Measurements from ENCODE around the gene FCER1G. TPM values are rescaled to one million over a fixed set of nuclear protein-coding genes. Genes with fewer than 3 reads are reported as not detected.

FCER1G gene
- polyA plus RNA-seq, 4 donors, result 11.6 to 79.8 (median 41.8) TPM

- Histone ChIP-seq H3K9me3 (ENCODE audit: control insufficient read depth in 2 of 2, insufficient read depth in 1 of 2, low read depth in 1 of 2, low read length in 1 of 2) (no peaks in the 10 kb centered on the region), H3K4me3 (ENCODE audit: low read depth in 1 of 3, low read length in 3 of 3) (peak overlapping the region in 2 of 3 donors; percentile 7 to 28), H3K36me3 (ENCODE audit: control insufficient read depth in 3 of 3, insufficient read depth in 2 of 3, low read depth in 1 of 3, low read length in 3 of 3) (peaks cover 0 to 4% (median 0%) of the 10 kb centered on the region in 3 donors), H3K27me3 (ENCODE audit: control insufficient read depth in 3 of 3, insufficient read depth in 3 of 3, low read length in 3 of 3) (no peaks in the 10 kb centered on the region), H3K4me1 (ENCODE audit: control insufficient read depth in 3 of 3, insufficient read depth in 2 of 3, low read depth in 1 of 3, low read length in 2 of 3) (peaks cover 0 to 37% (median 10%) of the 10 kb centered on the region in 3 donors), H3K27ac (ENCODE audit: low read depth in 1 of 3, low read length in 2 of 3) (peak overlapping the region in 2 of 3 donors; percentile 38 to 98)
- FAIRE-seq, result no peak
- WGBS, 3 donors, result 22 to 45% (median 37%) methylated on average over 20 of the region's 20 CpGs
- no peak for DNase-seq
These were observed 16.8 kb upstream of the FCER1G start for GRCh38 chr1:161198194-161198896.

GRCh38 chr1:161198897-161199431 lies 16.1 kb upstream of the FCER1G start, which contains the start of gene ADAMTS4:
TSS of gene ADAMTS4 (minus strand) at chr1:161199054. CDS start at chr1:161198627, 427 bp downstream.
- Histone ChIP-seq H3K4me1 (ENCODE audit: control insufficient read depth in 3 of 3, insufficient read depth in 2 of 3, low read depth in 1 of 3, low read length in 2 of 3) (peaks cover 0 to 42% (median 12%) of the 10 kb centered on the region in 3 donors), H3K9me3 (ENCODE audit: control insufficient read depth in 2 of 2, insufficient read depth in 1 of 2, low read depth in 1 of 2, low read length in 1 of 2) (no peaks in the 10 kb centered on the region), H3K36me3 (ENCODE audit: control insufficient read depth in 3 of 3, insufficient read depth in 2 of 3, low read depth in 1 of 3, low read length in 3 of 3) (peaks cover 0 to 9% (median 0%) of the 10 kb centered on the region in 3 donors), H3K27ac (ENCODE audit: low read depth in 1 of 3, low read length in 2 of 3) (peak within 1 kb of the TSS in 2 of 3 donors; percentile 94 to 98), H3K27me3 (ENCODE audit: control insufficient read depth in 3 of 3, insufficient read depth in 3 of 3, low read length in 3 of 3) (no peaks in the 10 kb centered on the region), H3K4me3 (ENCODE audit: low read depth in 1 of 3, low read length in 3 of 3) (peak within 1 kb of the TSS in 2 of 3 donors; percentile 7 to 28)
- FAIRE-seq (no peak), DNase-seq (peak in 1 of 2 donors; percentile 46)
- 53 to 75% (median 71%) methylated on average over 11 of the region's 11 CpGs for WGBS, 3 donors

DNA sequence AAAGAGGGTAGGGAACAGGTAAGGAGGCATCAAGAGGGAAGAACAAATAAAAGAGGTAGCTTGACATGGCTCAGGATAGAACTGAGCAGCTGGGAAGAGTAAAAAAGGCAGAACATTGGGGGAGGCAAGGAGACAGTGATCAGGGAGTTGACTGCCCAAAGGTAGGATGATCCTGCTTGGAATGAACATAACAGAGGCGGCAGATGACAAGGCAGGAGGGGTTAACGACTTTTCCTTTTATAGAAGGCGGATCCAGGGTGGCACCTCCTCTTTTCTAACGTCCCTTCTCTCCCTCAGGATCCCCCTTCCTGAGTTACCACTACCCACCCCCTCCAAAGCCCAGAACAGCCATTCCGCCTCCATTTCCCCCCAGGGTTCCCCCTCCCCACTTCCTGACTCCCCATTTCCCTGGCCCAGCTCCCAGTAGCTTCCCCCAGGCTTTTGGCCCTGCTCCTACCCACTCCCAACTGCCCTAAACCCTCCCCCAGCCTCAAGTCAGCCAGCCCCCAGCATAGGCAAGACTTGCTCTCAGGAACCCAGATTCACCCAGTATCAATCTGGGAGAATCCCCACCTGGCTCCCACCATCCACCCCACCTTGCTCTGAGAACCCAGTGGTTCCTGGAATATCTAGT lies 15.5 kb upstream of the FCER1G start:
- Histone ChIP-seq H3K27ac (ENCODE audit: low read depth in 1 of 3, low read length in 2 of 3) (peak overlapping the region in 2 of 3 donors; percentile 94 to 98), H3K4me1 (ENCODE audit: control insufficient read depth in 3 of 3, insufficient read depth in 2 of 3, low read depth in 1 of 3, low read length in 2 of 3) (peaks cover 0 to 42% (median 12%) of the 10 kb centered on the region in 3 donors), H3K4me3 (ENCODE audit: low read depth in 1 of 3, low read length in 3 of 3) (no peak overlapping the region), H3K27me3 (ENCODE audit: control insufficient read depth in 3 of 3, insufficient read depth in 3 of 3, low read length in 3 of 3) (no peaks in the 10 kb centered on the region), H3K36me3 (ENCODE audit: control insufficient read depth in 3 of 3, insufficient read depth in 2 of 3, low read depth in 1 of 3, low read length in 3 of 3) (peaks cover 0 to 9% (median 0%) of the 10 kb centered on the region in 3 donors), H3K9me3 (ENCODE audit: control insufficient read depth in 2 of 2, insufficient read depth in 1 of 2, low read depth in 1 of 2, low read length in 1 of 2) (no peaks in the 10 kb centered on the region)
- DNase-seq, result no peak
- no peak for FAIRE-seq
- WGBS, 3 donors, result 50 to 68% (median 54%) methylated on average over 2 to 5 of the region's 5 CpGs

GRCh38 chr1:161200421-161200991 lies 14.6 kb upstream of the FCER1G start:
- Histone ChIP-seq H3K4me1 (ENCODE audit: control insufficient read depth in 3 of 3, insufficient read depth in 2 of 3, low read depth in 1 of 3, low read length in 2 of 3) (peaks cover 0 to 42% (median 11%) of the 10 kb centered on the region in 3 donors), H3K4me3 (ENCODE audit: low read depth in 1 of 3, low read length in 3 of 3) (no peak overlapping the region), H3K36me3 (ENCODE audit: control insufficient read depth in 3 of 3, insufficient read depth in 2 of 3, low read depth in 1 of 3, low read length in 3 of 3) (peaks cover 0 to 8% (median 0%) of the 10 kb centered on the region in 3 donors), H3K27ac (ENCODE audit: low read depth in 1 of 3, low read length in 2 of 3) (peak overlapping the region; percentile 4 to 98 (median 94)), H3K9me3 (ENCODE audit: control insufficient read depth in 2 of 2, insufficient read depth in 1 of 2, low read depth in 1 of 2, low read length in 1 of 2) (no peaks in the 10 kb centered on the region), H3K27me3 (ENCODE audit: control insufficient read depth in 3 of 3, insufficient read depth in 3 of 3, low read length in 3 of 3) (no peaks in the 10 kb centered on the region)
- FAIRE-seq (no peak), DNase-seq (no peak)
- 60 to 78% (median 62%) methylated on average over 5 of the region's 5 CpGs for WGBS, 3 donors

- Histone ChIP-seq H3K27me3 (ENCODE audit: control insufficient read depth in 3 of 3, insufficient read depth in 3 of 3, low read length in 3 of 3) (no peaks in the 10 kb centered on the region), H3K36me3 (ENCODE audit: control insufficient read depth in 3 of 3, insufficient read depth in 2 of 3, low read depth in 1 of 3, low read length in 3 of 3) (peaks cover 0 to 9% (median 0%) of the 10 kb centered on the region in 3 donors), H3K4me3 (ENCODE audit: low read depth in 1 of 3, low read length in 3 of 3) (peak overlapping the region in 2 of 3 donors; percentile 46 to 68), H3K4me1 (ENCODE audit: control insufficient read depth in 3 of 3, insufficient read depth in 2 of 3, low read depth in 1 of 3, low read length in 2 of 3) (peaks cover 0 to 42% (median 9%) of the 10 kb centered on the region in 3 donors), H3K27ac (ENCODE audit: low read depth in 1 of 3, low read length in 2 of 3) (peak overlapping the region; percentile 87 to 98 (median 94)), H3K9me3 (ENCODE audit: control insufficient read depth in 2 of 2, insufficient read depth in 1 of 2, low read depth in 1 of 2, low read length in 1 of 2) (no peaks in the 10 kb centered on the region)
- DNase-seq, result peak in 1 of 2 donors; percentile 23
- no peak for FAIRE-seq
- WGBS, 3 donors, result 61 to 83% (median 82%) methylated on average over 13 of the region's 13 CpGs
These were observed 13.9 kb upstream of the FCER1G start for GRCh38 chr1:161200992-161201835.

DNA sequence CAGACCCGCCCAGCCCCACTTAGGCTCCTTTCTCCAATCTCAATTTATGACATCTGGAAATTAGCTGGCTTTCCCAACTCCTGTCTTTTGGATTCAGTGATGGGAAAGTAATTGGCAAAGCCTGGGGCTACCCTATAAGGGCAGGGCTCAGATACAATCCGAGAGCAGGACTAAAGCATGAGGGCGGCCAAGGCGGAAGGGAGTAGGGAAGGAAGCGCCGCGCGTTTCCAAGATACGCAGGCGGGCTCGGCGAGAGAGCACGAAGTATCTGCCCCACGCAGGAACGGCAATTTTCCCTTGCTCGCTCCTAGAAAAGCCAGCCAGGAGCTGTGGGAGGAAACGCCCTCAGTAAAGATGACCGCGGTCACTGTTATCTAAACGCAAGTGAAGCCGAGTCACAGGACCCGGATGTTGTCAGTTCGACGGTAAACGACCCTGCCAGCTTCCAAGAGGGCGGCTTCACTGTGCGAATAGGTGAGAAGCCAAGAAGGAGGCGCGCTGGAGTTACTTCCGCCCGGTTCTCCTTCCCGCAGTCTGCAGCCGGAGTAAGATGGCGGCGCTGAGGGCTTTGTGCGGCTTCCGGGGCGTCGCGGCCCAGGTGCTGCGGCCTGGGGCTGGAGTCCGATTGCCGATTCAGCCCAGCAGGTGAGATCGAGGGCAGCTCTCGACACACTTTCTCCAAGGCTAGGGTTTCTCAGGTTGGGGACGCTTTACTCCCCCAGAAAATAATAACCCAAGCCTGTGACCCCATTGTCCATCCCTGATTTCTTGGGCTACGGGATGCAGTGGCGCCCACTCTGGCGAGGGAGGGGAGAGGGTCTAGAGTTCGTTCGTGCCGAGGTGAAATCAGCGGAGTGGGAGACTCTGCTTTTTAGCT lies 13.0 kb upstream of the FCER1G start, which contains the start of gene NDUFS2:
NDUFS2 (plus strand) TSS at position 532 of the 877 bp plus-strand sequence; CDS start at position 551, 19 bp downstream.
- peaks cover 0 to 16% (median 3%) of the 10 kb centered on the region in 3 donors for H3K36me3 ChIP-seq (ENCODE audit: control insufficient read depth in 3 of 3, insufficient read depth in 2 of 3, low read depth in 1 of 3, low read length in 3 of 3)
- H3K4me1 ChIP-seq (ENCODE audit: control insufficient read depth in 3 of 3, insufficient read depth in 2 of 3, low read depth in 1 of 3, low read length in 2 of 3), result peaks cover 0 to 42% (median 9%) of the 10 kb centered on the region in 3 donors
- DNase-seq, result peak; percentile 99
- 2 to 3% (median 2%) methylated on average over 50 to 53 of the region's 53 CpGs for WGBS, 3 donors
- no peaks in the 10 kb centered on the region for H3K27me3 ChIP-seq (ENCODE audit: control insufficient read depth in 3 of 3, insufficient read depth in 3 of 3, low read length in 3 of 3)
- H3K27ac ChIP-seq (ENCODE audit: low read depth in 1 of 3, low read length in 2 of 3), result peak within 1 kb of the TSS; percentile 87 to 98 (median 94)
- no peaks in the 10 kb centered on the region for H3K9me3 ChIP-seq (ENCODE audit: control insufficient read depth in 2 of 2, insufficient read depth in 1 of 2, low read depth in 1 of 2, low read length in 1 of 2)
- FAIRE-seq, result no peak
- peak within 1 kb of the TSS; percentile 68 to 79 (median 77) for H3K4me3 ChIP-seq (ENCODE audit: low read depth in 1 of 3, low read length in 3 of 3)

All from small intestine (tissue), 7 donors.